Measurements from ENCODE around the gene NME9.

- TF ChIP-seq, protein P1, sequence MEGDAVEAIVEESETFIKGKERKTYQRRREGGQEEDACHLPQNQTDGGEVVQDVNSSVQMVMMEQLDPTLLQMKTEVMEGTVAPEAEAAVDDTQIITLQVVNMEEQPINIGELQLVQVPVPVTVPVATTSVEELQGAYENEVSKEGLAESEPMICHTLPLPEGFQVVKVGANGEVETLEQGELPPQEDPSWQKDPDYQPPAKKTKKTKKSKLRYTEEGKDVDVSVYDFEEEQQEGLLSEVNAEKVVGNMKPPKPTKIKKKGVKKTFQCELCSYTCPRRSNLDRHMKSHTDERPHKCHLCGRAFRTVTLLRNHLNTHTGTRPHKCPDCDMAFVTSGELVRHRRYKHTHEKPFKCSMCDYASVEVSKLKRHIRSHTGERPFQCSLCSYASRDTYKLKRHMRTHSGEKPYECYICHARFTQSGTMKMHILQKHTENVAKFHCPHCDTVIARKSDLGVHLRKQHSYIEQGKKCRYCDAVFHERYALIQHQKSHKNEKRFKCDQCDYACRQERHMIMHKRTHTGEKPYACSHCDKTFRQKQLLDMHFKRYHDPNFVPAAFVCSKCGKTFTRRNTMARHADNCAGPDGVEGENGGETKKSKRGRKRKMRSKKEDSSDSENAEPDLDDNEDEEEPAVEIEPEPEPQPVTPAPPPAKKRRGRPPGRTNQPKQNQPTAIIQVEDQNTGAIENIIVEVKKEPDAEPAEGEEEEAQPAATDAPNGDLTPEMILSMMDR (IDR thresholded peaks at IDR 0.05) = no peak
- no peak for TF ChIP-seq ZNF121 (CRISPR knock-in tag; IDR thresholded peaks at IDR 0.05)
- no peak for TF ChIP-seq NR3C1 (CRISPR knock-in tag; conservative IDR thresholded peaks at IDR 0.05; ENCODE audit: low read depth)
- TF ChIP-seq, protein P2, sequence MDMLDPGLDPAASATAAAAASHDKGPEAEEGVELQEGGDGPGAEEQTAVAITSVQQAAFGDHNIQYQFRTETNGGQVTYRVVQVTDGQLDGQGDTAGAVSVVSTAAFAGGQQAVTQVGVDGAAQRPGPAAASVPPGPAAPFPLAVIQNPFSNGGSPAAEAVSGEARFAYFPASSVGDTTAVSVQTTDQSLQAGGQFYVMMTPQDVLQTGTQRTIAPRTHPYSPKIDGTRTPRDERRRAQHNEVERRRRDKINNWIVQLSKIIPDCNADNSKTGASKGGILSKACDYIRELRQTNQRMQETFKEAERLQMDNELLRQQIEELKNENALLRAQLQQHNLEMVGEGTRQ (CRISPR knock-in tag; IDR thresholded peaks at IDR 0.05) = no peak
- TF ChIP-seq, protein P3, sequence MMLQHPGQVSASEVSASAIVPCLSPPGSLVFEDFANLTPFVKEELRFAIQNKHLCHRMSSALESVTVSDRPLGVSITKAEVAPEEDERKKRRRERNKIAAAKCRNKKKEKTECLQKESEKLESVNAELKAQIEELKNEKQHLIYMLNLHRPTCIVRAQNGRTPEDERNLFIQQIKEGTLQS (CRISPR knock-in tag; conservative IDR thresholded peaks at IDR 0.05) = no peak
- TF ChIP-seq NFE2L1 (CRISPR knock-in tag; IDR thresholded peaks at IDR 0.05) = no peak
- TF ChIP-seq MAX (CRISPR knock-in tag; IDR thresholded peaks at IDR 0.05) = no peak
Measured at GRCh38 chr3:138303474-138303873, 26.2 kb downstream of the NME9 start.
